NCI-H774 (cell line): ENCODE measurements around the gene EPB41L4B.
"Not testable (repeated sequence)": the region's sequence is repeated elsewhere in the genome, so short reads cannot be mapped to it uniquely, and the experiment has no call there.

Experiments
- DNase-seq: peaks from one replicate; lab custom pipeline; 2025; lab: John Stamatoyannopoulos, UW

Gene EPB41L4B

GRCh38 chr9:109244179-109245132 is 76.4 kb downstream of the EPB41L4B start:
- peak; percentile 55 for DNase-seq

GRCh38 chr9:109242741-109243140 is 78.1 kb downstream of the EPB41L4B start:
- no peak for DNase-seq

GRCh38 chr9:109242014-109242413 is 78.8 kb downstream of the EPB41L4B start:
- DNase-seq, result no peak

GRCh38 chr9:109241207-109241606 is 79.7 kb downstream of the EPB41L4B start:
- DNase-seq, result no peak

- no peak for DNase-seq
Measured at GRCh38 chr9:109239240-109239639, 81.6 kb downstream of the EPB41L4B start.

GRCh38 chr9:109238655-109239054 is 82.2 kb downstream of the EPB41L4B start:
- no peak for DNase-seq

- DNase-seq, result no peak
Measured at GRCh38 chr9:109238125-109238524, 82.7 kb downstream of the EPB41L4B start.

GRCh38 chr9:109232449-109233237 is 88.2 kb downstream of the EPB41L4B start:
- DNase-seq, result no peak

GRCh38 chr9:109231593-109231992 is 89.3 kb downstream of the EPB41L4B start:
- DNase-seq, result no peak

GRCh38 chr9:109230277-109230676 is 90.6 kb downstream of the EPB41L4B start:
- DNase-seq, result no peak

GRCh38 chr9:109229682-109230081 is 91.2 kb downstream of the EPB41L4B start:
- DNase-seq, result no peak

- DNase-seq, result no peak
Measured at GRCh38 chr9:109228093-109228642, 92.7 kb downstream of the EPB41L4B start.

- no peak for DNase-seq
Measured at GRCh38 chr9:109225629-109226028, 95.2 kb downstream of the EPB41L4B start.

- no peak for DNase-seq
Measured at GRCh38 chr9:109224751-109225150, 96.1 kb downstream of the EPB41L4B start.

- DNase-seq, result not testable (repeated sequence)
Measured at GRCh38 chr9:109218242-109218641, 102.6 kb downstream of the EPB41L4B start.

- no peak for DNase-seq
Measured at GRCh38 chr9:109214414-109214813, 106.4 kb downstream of the EPB41L4B start.

GRCh38 chr9:109213285-109214121 is 107.4 kb downstream of the EPB41L4B start:
- DNase-seq, result no peak

GRCh38 chr9:109212768-109213167 is 108.1 kb downstream of the EPB41L4B start:
- no peak for DNase-seq

- no peak for DNase-seq
Measured at GRCh38 chr9:109206670-109207069, 114.2 kb downstream of the EPB41L4B start.

GRCh38 chr9:109205526-109205925 is 115.3 kb downstream of the EPB41L4B start:
- no peak for DNase-seq

- no peak for DNase-seq
Measured at GRCh38 chr9:109203761-109204360, 117.0 kb downstream of the EPB41L4B start.
